DND-41 (cell line): ENCODE measurements around the gene TMEM238.

Experiments
- EZH2 ChIP-seq: IDR thresholded peaks from 3 replicates; pipeline ENCODE4 v1.6.1; 2012; ENCODE audit warnings: borderline replicate concordance, low read depth, mild to moderate bottlenecking, moderate library complexity, low read length, inconsistent platforms; ENCODE audit not compliant: severe bottlenecking
- TF ChIP-seq, protein P1 (sequence below): IDR thresholded peaks from 2 replicates; pipeline ENCODE4 v1.5.1; 2012; ENCODE audit warnings: borderline replicate concordance, low read length, moderate library complexity, mild to moderate bottlenecking; ENCODE audit not compliant: poor library complexity, severe bottlenecking; ENCODE audit errors: extremely low read depth

- TF ChIP-seq, protein P1, sequence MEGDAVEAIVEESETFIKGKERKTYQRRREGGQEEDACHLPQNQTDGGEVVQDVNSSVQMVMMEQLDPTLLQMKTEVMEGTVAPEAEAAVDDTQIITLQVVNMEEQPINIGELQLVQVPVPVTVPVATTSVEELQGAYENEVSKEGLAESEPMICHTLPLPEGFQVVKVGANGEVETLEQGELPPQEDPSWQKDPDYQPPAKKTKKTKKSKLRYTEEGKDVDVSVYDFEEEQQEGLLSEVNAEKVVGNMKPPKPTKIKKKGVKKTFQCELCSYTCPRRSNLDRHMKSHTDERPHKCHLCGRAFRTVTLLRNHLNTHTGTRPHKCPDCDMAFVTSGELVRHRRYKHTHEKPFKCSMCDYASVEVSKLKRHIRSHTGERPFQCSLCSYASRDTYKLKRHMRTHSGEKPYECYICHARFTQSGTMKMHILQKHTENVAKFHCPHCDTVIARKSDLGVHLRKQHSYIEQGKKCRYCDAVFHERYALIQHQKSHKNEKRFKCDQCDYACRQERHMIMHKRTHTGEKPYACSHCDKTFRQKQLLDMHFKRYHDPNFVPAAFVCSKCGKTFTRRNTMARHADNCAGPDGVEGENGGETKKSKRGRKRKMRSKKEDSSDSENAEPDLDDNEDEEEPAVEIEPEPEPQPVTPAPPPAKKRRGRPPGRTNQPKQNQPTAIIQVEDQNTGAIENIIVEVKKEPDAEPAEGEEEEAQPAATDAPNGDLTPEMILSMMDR, result no peak
- no peak for TF ChIP-seq EZH2
These were observed 23.2 kb downstream of the TMEM238 start for GRCh38 chr19:55360902-55361301.
